C4-2B (cell line): ENCODE data around the gene MRTFB.

Experiments used
- H3K27ac ChIP-seq: fragments of 450-650 bp; 2 replicates; pipeline ENCODE4 v1.5.1; 2017
- CTCF ChIP-seq: fragments of 450-650 bp; conservative IDR thresholded peaks from 2 replicates; pipeline ENCODE4 v1.5.1; 2017; ENCODE audit warnings: mild to moderate bottlenecking
- ZFX ChIP-seq: fragments of 450-650 bp; IDR thresholded peaks from 2 replicates; pipeline ENCODE4 v1.6.1; 2017

MRTFB gene

GRCh38 chr16:14240219-14240843 is 169.2 kb downstream of the MRTFB start:
- TF ChIP-seq ZFX (no peak), CTCF (no peak)

DNA sequence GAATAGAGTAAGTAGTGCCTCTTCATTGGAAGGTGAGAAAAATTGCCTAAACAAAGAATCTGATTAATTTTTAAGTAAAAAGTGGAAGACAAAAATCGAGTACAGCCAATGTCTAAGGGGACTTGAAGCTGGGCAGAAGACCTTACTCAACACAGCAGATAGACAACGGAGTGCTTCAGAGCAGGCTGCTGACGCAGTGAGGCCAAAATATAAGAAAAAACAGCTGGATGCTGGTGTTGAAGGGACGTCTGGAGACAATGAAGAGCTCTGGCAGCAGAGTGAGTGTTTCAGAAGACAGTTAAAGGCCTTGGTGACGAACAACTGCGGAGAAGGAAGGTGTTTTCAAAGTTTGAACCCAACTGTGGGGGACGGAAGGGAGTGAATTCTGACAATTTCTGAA is 169.8 kb downstream of the MRTFB start:
- TF ChIP-seq ZFX (no peak), CTCF (no peak)
- no peak overlapping the region for H3K27ac ChIP-seq

More at GRCh38 chr16:14240219-14240843, 169.2 kb downstream of the MRTFB start:
- H3K27ac ChIP-seq: no peak overlapping the region

DNA sequence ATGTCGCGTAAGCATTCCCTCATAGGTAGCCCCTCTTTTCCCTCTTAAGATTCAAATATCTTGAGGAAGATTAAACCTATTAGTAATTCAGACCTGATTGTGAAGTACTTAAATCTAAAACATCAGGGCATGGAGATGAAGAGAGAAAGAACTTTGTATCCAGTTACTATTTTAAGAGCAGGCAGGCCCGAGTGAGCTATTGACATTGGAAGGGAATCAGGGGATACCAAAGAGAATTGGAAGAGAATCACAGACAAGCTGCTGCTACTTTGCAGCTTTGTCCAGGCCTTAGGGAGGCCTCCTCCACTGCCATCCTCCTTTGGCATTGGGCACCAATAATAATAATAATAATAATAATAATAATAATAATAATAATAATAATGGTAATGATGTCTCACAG is 170.5 kb downstream of the MRTFB start:
- no peak for TF ChIP-seq CTCF
- no peak for TF ChIP-seq ZFX
- no peak overlapping the region for H3K27ac ChIP-seq

DNA sequence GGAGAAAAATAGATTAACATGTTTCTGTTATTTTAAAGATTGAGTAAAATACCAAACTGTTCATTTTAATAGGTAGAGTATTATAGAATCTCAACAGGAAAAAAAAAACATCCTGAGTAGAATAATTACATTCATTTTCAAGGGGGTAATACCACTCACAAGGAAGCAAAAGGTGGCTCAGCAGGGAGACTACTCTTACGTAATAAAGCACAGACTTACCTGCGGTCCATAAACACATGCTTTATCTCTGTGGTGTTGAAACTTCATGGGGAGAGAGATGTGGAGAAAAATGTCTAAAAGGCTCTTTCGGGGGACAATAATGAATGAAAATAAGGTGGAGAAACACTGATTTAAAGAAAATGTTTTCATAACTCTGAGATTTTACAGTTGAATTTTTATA is 171.7 kb downstream of the MRTFB start:
- no peak overlapping the region for H3K27ac ChIP-seq
- TF ChIP-seq ZFX: no peak
- TF ChIP-seq CTCF: no peak

- TF ChIP-seq CTCF (no peak), ZFX (no peak)
- H3K27ac ChIP-seq: no peak overlapping the region
Measured at GRCh38 chr16:14244196-14245010, 173.3 kb downstream of the MRTFB start.

DNA sequence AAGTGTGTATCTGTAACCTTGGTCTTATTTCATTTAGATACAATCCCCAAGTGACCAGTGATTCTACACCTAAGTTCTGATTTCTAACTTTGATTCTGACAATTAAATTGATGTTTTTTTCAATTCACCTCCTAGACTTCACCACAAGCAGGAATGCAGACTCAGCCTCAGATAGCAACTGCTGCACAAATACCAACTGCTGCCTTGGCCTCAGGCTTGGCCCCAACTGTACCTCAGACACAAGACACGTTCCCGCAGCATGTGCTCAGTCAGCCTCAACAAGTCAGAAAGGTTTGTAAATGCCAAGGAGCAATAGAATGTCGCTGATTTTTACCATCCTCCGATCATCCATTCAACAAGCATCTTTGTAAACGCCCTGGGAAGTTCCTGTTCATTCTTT is 177.7 kb downstream of the MRTFB start:
- no peak overlapping the region for H3K27ac ChIP-seq
- TF ChIP-seq ZFX (no peak), CTCF (no peak)

DNA sequence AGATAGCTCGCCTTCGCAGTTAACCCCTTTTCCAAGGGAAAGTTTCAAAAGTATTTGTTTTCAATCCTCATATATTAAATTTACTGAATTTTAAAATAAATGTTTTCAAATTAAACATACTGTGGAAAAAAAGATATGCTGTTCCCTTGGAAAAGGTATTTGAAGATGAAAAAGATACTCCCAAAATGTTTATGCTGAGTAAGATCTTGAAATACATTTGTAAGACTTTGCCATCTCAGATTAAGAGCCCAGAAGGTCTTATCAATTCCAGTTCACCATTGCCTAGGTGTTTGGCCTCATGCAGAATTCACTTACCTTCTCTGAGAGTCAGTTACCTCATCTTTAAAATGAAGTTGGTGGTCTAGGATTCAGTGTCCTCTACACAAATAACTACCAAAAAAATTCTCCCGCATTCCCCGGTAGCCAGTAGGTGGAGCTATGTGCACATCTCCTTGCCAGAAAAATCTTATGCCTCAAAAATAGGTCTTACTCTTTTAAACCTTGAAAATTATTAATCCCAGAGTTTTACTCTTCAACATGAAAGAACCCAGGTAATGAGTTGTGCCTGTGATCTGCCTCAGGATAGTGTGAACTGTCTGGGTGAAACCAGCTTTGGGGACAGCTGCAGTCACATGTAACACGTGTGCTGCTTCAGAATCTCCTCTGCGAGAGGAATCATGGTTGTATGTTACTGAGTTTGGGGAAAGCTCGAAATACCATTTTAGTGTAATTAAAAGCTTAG is 178.3 kb downstream of the MRTFB start:
- no peak overlapping the region for H3K27ac ChIP-seq
- TF ChIP-seq ZFX (no peak), CTCF (peak; percentile 96)
